NB4 (cell line): Measurements from ENCODE around the gene CCDC85C.

ENCODE experiments used
- CTCF ChIP-seq: IDR thresholded peaks from one replicate; pipeline ENCODE4 v1.5.1; 2012; ENCODE audit warnings: low read depth, low read length
- MYC ChIP-seq: IDR thresholded peaks from 2 replicates; pipeline ENCODE4 v1.6.1; 2011; ENCODE audit warnings: low read depth, low read length
- POLR2A ChIP-seq: IDR thresholded peaks from 2 replicates; pipeline ENCODE4 v1.6.1; 2011; ENCODE audit warnings: mild to moderate bottlenecking; ENCODE audit not compliant: insufficient read length; ENCODE audit errors: extremely low read depth

GRCh38 chr14:99560922-99561683 is 42.9 kb downstream of the CCDC85C start:
- TF ChIP-seq CTCF (no peak), POLR2A (no peak), MYC (no peak)
